Spleen (tissue), 11 donors: ENCODE data around the gene PLEKHN1. TPM values are rescaled to one million over a fixed set of nuclear protein-coding genes. Genes with fewer than 3 reads are reported as not detected.

ENCODE experiments used
- DNase-seq: peaks from one replicate; pipeline ENCODE4 v3.0.0-alpha.2; 2020
- H3K27ac ChIP-seq, 8 donors: fragments of 200-600 bp; sonication (generic) in 7 of 8; 1 replicate in 4 of 8; 2 replicates in 4 of 8; pipeline versions ENCODE4 v1.5.0 to v1.8.0; 2016 to 2021; ENCODE audit warnings: inconsistent platforms in 4 of 8, mild to moderate bottlenecking in 4 of 8, moderate library complexity in 1 of 8
- H3K27me3 ChIP-seq, 7 donors: fragments of 200-600 bp; sonication (generic) in 6 of 7; replicated peaks in 1 of 7; 1 replicate in 4 of 7; 2 replicates in 3 of 7; pipeline versions ENCODE4 v1.5.0 to v1.8.0; 2016 to 2021; ENCODE audit warnings: inconsistent platforms in 3 of 7, mild to moderate bottlenecking in 1 of 7
- H3K36me3 ChIP-seq, 6 donors: fragments of 200-600 bp; sonication (generic) in 5 of 6; 1 replicate in 4 of 6; 2 replicates in 2 of 6; pipeline versions ENCODE4 v1.5.0 to v1.8.0; 2016 to 2021; ENCODE audit warnings: inconsistent platforms in 2 of 6
- H3K4me1 ChIP-seq, 6 donors: fragments of 200-600 bp; sonication (generic) in 5 of 6; 1 replicate in 3 of 6; 2 replicates in 3 of 6; pipeline versions ENCODE4 v1.5.0 to v1.8.0; 2016 to 2021; ENCODE audit warnings: inconsistent platforms in 3 of 6
- H3K4me3 ChIP-seq, 8 donors: fragments of 200-600 bp; sonication (generic) in 7 of 8; 1 replicate in 4 of 8; 2 replicates in 4 of 8; pipeline versions ENCODE4 v1.5.0 to v1.8.0; 2016 to 2021; ENCODE audit warnings: inconsistent platforms in 4 of 8, mild to moderate bottlenecking in 4 of 8, moderate library complexity in 2 of 8
- H3K9me3 ChIP-seq, 8 donors: fragments of 200-600 bp; sonication (generic) in 7 of 8; 1 replicate in 4 of 8; 2 replicates in 4 of 8; pipeline versions ENCODE4 v1.5.0 to v1.8.0; 2016 to 2021; ENCODE audit warnings: inconsistent platforms in 4 of 8
- POLR2A ChIP-seq, 3 donors: fragments of 450-650 bp; IDR thresholded peaks; one replicate each; pipeline ENCODE4 v1.5.1; 2017; ENCODE audit warnings: antibody characterized with exemption in 3 of 3, mild to moderate bottlenecking in 1 of 3
- POLR2AphosphoS5 ChIP-seq, 3 donors: sonication (generic); formaldehyde crosslinking; IDR thresholded peaks; one replicate each; pipeline ENCODE4 v1.5.1; 2017; ENCODE audit warnings: antibody characterized with exemption in 3 of 3
- whole genome bisulfite sequencing, 5 donors: extraction: QIAGEN DNeasy Blood & Tissue Kit in 3 of 5; methylation state at CpG; one replicate each; pipeline versions ENCODE4 v1.1.5 to v1.1.7; 2013 to 2018; 5-methylcytosine and 5-hydroxymethylcytosine counted together
- intact Hi-C: fragments of 100-400 bp; cut with DNase I; formaldehyde crosslinking; loops from one replicate; pipeline ENCODE4 v1.15.0; 2023; ENCODE audit warnings: low total_unique reads
- polyA plus RNA-seq, 3 donors: library from polyadenylated mRNA; stranded (reverse); fragments of 200-250 nt; gene quantifications; one replicate each; pipeline ENCODE4 v1.2.1, GENCODE V29; 2013
- total RNA-seq, 7 donors: library from RNA; depleted of rRNA in 3 of 7; stranded (reverse); fragments of >200 nt in 3 of 7; fragmentation: NEBNext Ultra II Directional in 4 of 7; extraction: Animal tissue kit (Norgen Biotek cat#: 25700) in 4 of 7; gene quantifications; one replicate each; pipeline versions ENCODE4 v1.1.0 to v1.2.1, GENCODE V29; 2016 to 2021
- TF ChIP-seq, protein P1 (sequence below), 11 experiments: fragments of 200-600 bp in 7 of 11; fragments of 450-650 bp in 4 of 11; sonication (generic) in 4 of 11; IDR thresholded peaks in 8 of 11; conservative IDR thresholded peaks in 3 of 11; 1 replicate in 7 of 11; 2 replicates in 4 of 11; pipeline versions ENCODE4 v1.4.0 to v1.8.0; 2016 to 2021; ENCODE audit warnings: antibody characterized with exemption in 11 of 11, inconsistent platforms in 4 of 11, mild to moderate bottlenecking in 1 of 11
- donor health status: healthy with polysubstance abuse.
- donor health status: DM: no; HTN: no; CAD: no; lungs with moderate emphysema.
- donor health status: DM: no; HTN: no; CAD: no.
- donor health status: Bipolar disorder and iron deficiency.
- donor health status: healthy.
- donor health status: DM: no; HTN: no; CAD: no.
- donor health status: DM: yes; HTN: yes; CAD: no.

Gene PLEKHN1
- total and polyA plus RNA-seq, 10 donors: 0.17 to 2.2 (median 0.95) TPM

DNA sequence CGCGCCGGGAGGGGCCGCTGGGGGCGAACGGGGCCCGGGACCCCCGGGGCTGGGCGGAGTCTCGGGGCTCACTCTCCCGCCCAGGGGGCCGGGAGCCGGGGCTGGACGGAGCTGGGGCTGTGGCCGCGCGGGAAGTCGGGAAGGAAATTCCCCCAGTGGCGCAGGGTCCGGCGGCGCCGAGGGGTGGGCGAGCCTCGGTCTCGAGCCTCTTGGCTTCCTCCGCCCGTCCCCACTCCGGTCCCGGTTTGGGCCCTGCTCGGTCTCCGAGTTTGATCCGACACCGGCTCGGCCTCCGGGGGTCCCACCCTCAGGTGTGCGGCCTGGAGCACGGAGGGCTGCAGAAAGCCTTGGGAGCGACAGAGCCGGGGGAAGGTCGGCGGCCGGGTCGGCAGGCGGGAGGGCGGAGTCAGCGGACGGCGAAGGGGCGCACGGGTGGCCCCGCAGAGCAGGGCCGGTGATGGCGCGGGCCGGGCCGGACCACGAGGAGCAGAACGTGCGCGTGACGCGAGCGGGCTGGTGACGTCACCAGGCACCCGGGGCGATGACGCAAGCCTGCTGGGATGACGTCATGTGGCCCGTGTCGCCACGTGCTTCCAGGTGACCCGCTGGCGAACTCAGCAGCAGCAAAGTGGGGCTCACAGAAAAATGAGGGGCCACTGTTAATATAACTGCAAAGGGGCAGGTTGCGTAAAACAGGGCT lies 34.2 kb downstream of the PLEKHN1 start:
- intact Hi-C loops: no loop called here
- H3K27me3 ChIP-seq: peaks cover 6 to 100% (median 79%) of the 10 kb centered on the region in 7 donors
- DNase-seq: peak; percentile 81
- WGBS, 5 donors: 1 to 2% (median 2%) methylated on average over 25 to 75 of the region's 75 CpGs
- peak overlapping the region; percentile 38 to 79 (median 53) for H3K4me3 ChIP-seq
- H3K9me3 ChIP-seq: no peaks in the 10 kb centered on the region
- peak overlapping the region; percentile 74 to 93 (median 89) for H3K27ac ChIP-seq
- peaks cover 5 to 86% (median 60%) of the 10 kb centered on the region in 6 donors for H3K4me1 ChIP-seq
- peaks cover 0 to 5% (median 0%) of the 10 kb centered on the region in 6 donors for H3K36me3 ChIP-seq
- TF ChIP-seq POLR2AphosphoS5 (IDR thresholded peaks at IDR 0.05) (peak; percentile 50 to 83 (median 64)), POLR2A (IDR thresholded peaks at IDR 0.05) (no peak)
- TF ChIP-seq, protein P1, sequence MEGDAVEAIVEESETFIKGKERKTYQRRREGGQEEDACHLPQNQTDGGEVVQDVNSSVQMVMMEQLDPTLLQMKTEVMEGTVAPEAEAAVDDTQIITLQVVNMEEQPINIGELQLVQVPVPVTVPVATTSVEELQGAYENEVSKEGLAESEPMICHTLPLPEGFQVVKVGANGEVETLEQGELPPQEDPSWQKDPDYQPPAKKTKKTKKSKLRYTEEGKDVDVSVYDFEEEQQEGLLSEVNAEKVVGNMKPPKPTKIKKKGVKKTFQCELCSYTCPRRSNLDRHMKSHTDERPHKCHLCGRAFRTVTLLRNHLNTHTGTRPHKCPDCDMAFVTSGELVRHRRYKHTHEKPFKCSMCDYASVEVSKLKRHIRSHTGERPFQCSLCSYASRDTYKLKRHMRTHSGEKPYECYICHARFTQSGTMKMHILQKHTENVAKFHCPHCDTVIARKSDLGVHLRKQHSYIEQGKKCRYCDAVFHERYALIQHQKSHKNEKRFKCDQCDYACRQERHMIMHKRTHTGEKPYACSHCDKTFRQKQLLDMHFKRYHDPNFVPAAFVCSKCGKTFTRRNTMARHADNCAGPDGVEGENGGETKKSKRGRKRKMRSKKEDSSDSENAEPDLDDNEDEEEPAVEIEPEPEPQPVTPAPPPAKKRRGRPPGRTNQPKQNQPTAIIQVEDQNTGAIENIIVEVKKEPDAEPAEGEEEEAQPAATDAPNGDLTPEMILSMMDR (IDR thresholded peaks at IDR 0.05 in 8 of 11, conservative IDR thresholded peaks at IDR 0.05 in 3 of 11): no peak

DNA sequence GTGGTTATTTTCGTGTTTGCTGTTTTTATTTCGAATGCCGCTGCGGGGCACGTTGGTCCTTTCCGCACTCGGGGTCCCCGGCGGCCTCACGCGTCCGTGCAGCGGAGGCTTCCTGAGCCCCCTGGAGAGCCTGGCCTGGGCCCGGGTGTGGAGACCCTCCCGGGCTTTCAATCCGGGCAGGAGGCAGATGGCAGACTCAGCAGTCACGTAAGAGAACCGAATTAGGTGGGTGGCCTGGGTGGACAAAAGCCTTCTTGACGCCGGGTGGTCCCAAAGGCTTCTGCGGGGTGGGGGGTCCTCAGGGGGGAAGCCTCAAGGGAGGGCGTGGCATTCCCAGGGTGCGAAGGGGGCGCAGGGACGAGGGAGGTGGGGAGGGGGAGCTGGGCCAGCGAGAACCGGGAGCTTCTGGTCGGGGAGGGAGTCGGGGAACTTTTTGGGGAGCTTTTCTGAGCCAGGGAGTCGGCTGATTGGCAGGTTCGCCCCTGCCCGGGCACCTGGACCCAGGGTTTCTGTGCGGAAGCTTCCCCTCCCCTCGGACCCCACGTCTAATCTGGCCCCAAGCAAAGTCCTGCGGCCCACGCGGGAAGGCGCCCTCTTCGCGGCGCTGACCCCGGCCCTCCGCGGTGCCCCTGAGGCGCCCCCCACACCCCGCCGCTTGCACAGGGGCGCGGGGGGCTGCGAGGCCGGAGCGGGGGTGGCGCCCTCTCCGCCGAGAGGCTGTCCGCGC lies 34.9 kb downstream of the PLEKHN1 start:
- TF ChIP-seq, protein P1 (IDR thresholded peaks at IDR 0.05 in 8 of 11, conservative IDR thresholded peaks at IDR 0.05 in 3 of 11): no peak
- no peak for TF ChIP-seq POLR2A (IDR thresholded peaks at IDR 0.05)
- TF ChIP-seq POLR2AphosphoS5 (IDR thresholded peaks at IDR 0.05): no peak
- Histone ChIP-seq H3K27ac (peak overlapping the region in 7 of 8 donors; percentile 87 to 93 (median 89)), H3K27me3 (peaks cover 6 to 100% (median 75%) of the 10 kb centered on the region in 7 donors), H3K4me3 (peak overlapping the region; percentile 38 to 79 (median 53)), H3K36me3 (peaks cover 0 to 5% (median 0%) of the 10 kb centered on the region in 6 donors), H3K4me1 (peaks cover 5 to 84% (median 61%) of the 10 kb centered on the region in 6 donors), H3K9me3 (no peaks in the 10 kb centered on the region)
- intact Hi-C loops: no loop called here
- DNase-seq: peak; percentile 74
- WGBS, 5 donors: 1 to 4% (median 3%) methylated on average over 32 to 58 of the region's 58 CpGs

DNA sequence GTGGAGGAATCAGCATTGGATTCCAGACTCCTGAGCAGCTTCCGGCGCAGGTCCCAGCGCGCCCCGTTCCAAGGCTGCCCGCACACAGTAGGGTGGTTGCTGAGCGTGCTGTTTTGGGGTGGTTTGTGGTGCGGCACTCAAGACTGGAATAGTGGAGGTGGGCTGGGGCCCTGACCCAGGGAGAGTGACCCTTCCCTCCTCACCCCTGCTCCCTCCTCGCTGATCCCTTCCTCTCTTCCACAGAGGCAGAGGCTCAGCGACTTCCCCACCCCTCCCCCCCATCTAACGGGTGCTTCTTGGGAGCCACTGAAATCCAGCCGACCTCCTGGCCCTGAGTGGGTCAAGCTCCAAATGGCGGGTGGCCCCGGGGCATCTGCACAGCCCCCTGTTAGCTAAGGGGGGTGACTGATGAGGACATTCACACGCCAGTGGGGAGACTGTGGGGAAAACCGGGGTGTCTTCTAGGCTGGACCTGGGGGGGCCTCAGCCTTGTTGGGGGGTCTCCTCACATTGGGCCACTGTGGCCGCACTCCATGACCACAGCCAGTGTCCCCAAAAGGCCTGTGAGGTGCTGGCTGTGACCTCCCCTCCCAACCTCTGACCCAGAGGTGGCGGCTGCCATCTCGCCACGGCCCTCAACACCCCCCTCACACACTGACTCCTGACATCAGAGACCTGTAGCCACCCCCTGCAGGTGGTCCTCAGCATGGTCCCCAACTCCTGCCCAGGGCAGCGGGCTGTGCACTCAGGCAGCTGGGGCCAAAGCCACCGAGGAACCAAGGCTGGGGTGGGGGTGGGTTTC lies 37.5 kb downstream of the PLEKHN1 start:
- Histone ChIP-seq H3K27me3 (peaks cover 0 to 81% (median 58%) of the 10 kb centered on the region in 7 donors), H3K9me3 (no peaks in the 10 kb centered on the region), H3K27ac (no peak overlapping the region), H3K4me1 (peaks cover 5 to 61% (median 45%) of the 10 kb centered on the region in 6 donors), H3K4me3 (no peak overlapping the region), H3K36me3 (no peaks in the 10 kb centered on the region)
- peak; percentile 70 for DNase-seq
- TF ChIP-seq POLR2AphosphoS5 (IDR thresholded peaks at IDR 0.05) (no peak), POLR2A (IDR thresholded peaks at IDR 0.05) (no peak)
- TF ChIP-seq, protein P1 (IDR thresholded peaks at IDR 0.05 in 8 of 11, conservative IDR thresholded peaks at IDR 0.05 in 3 of 11): no peak
- WGBS, 5 donors: 74 to 86% (median 81%) methylated on average over 14 to 22 of the region's 22 CpGs
- intact Hi-C loops: no loop called here
